Stimulated activated CD8-positive, alpha-beta memory T cell treated with anti-CD3 and anti-CD28 coated beads, Interleukin-7, amount 100 ng/mL, for 1 hour (primary cell): ENCODE data around the gene SCN3A.

Experiments used
- DNase-seq, 2 donors: peaks; one replicate each; pipeline ENCODE4 v3.0.0-alpha.2; 2020; ENCODE audit warnings: low read depth in 2 of 2

Gene SCN3A

GRCh38 chr2:165112789-165113188 is 91.1 kb downstream of the SCN3A start:
- no peak for DNase-seq

- DNase-seq = no peak
Measured at GRCh38 chr2:165112133-165112573, 91.7 kb downstream of the SCN3A start.

- DNase-seq = no peak
Measured at GRCh38 chr2:165110394-165110793, 93.5 kb downstream of the SCN3A start.

GRCh38 chr2:165109915-165110314 is 93.9 kb downstream of the SCN3A start:
- no peak for DNase-seq

- no peak for DNase-seq
Measured at GRCh38 chr2:165105926-165106325, 97.9 kb downstream of the SCN3A start.

- DNase-seq = no peak
Measured at GRCh38 chr2:165087933-165088901, 115.6 kb downstream of the SCN3A start.

GRCh38 chr2:165086337-165086736 is 117.5 kb downstream of the SCN3A start:
- no peak for DNase-seq

- no peak for DNase-seq
Measured at GRCh38 chr2:165083326-165083725, 120.5 kb downstream of the SCN3A start.

GRCh38 chr2:165082479-165082878 is 121.4 kb downstream of the SCN3A start:
- no peak for DNase-seq

GRCh38 chr2:165081276-165081675 is 122.6 kb downstream of the SCN3A start:
- DNase-seq = no peak

GRCh38 chr2:165079432-165079831 is 124.4 kb downstream of the SCN3A start:
- no peak for DNase-seq

- DNase-seq = no peak
Measured at GRCh38 chr2:165078913-165079312, 124.9 kb downstream of the SCN3A start.

- DNase-seq = no peak
Measured at GRCh38 chr2:165074884-165075283, 129.0 kb downstream of the SCN3A start.

- no peak for DNase-seq
Measured at GRCh38 chr2:165074323-165074722, 129.5 kb downstream of the SCN3A start.

- no peak for DNase-seq
Measured at GRCh38 chr2:165070076-165070475, 133.8 kb downstream of the SCN3A start.

GRCh38 chr2:165069151-165069550 is 134.7 kb downstream of the SCN3A start:
- DNase-seq = no peak

- no peak for DNase-seq
Measured at GRCh38 chr2:165068487-165068757, 135.4 kb downstream of the SCN3A start.

- DNase-seq = no peak
Measured at GRCh38 chr2:165067643-165068486, 136.0 kb downstream of the SCN3A start.

- no peak for DNase-seq
Measured at GRCh38 chr2:165064743-165065142, 139.1 kb downstream of the SCN3A start.

- DNase-seq = no peak
Measured at GRCh38 chr2:165060411-165060810, 143.4 kb downstream of the SCN3A start.

GRCh38 chr2:165058476-165059265 is 145.2 kb downstream of the SCN3A start:
- DNase-seq = no peak

- DNase-seq = no peak
Measured at GRCh38 chr2:165057931-165058330, 145.9 kb downstream of the SCN3A start.
